K562 (cell line): ENCODE data around the gene SEC63. TPM values are rescaled to one million over a fixed set of nuclear protein-coding genes. Genes with fewer than 3 reads are reported as not detected.
A peak's percentile ranks its signal among the peaks of the same experiment; 100 is the strongest.

ENCODE experiments used
- BCL6 ChIP-seq: fragments of 250-450 bp; sonication (Bioruptor Pico); IDR thresholded peaks from 2 replicates; pipeline ENCODE4 v1.4.0; 2020
- CHD4 ChIP-seq: fragments of 200-600 bp; sonication (generic); IDR thresholded peaks from 3 replicates; pipeline ENCODE4 v1.6.1; 2012; ENCODE audit warnings: low read depth, mild to moderate bottlenecking, mixed read lengths, low read length, inconsistent platforms; ENCODE audit not compliant: insufficient read depth, insufficient replicate concordance, poor library complexity, severe bottlenecking
- HNRNPK ChIP-seq: fragments of 200-400 bp; formaldehyde crosslinking; IDR thresholded peaks from one replicate; pipeline ENCODE4 v1.6.1; 2018; ENCODE audit warnings: mild to moderate bottlenecking, low read depth, low read length; ENCODE audit not compliant: poor library complexity, severe bottlenecking
- HNRNPLL ChIP-seq: fragments of 200-400 bp; formaldehyde crosslinking; IDR thresholded peaks from 2 replicates; pipeline ENCODE4 v1.6.1; 2017; ENCODE audit warnings: low read length, low read depth, mild to moderate bottlenecking; ENCODE audit not compliant: poor library complexity, severe bottlenecking
- KAT8 ChIP-seq: fragments of 450-650 bp; IDR thresholded peaks from 2 replicates; pipeline ENCODE4 v1.6.1; 2016; ENCODE audit warnings: low read depth, mild to moderate bottlenecking
- NUFIP1 ChIP-seq: fragments of 450-650 bp; IDR thresholded peaks from 2 replicates; pipeline ENCODE4 v1.6.1; 2018; ENCODE audit not compliant: partially characterized antibody
- RBM34 ChIP-seq: fragments of 200-400 bp; formaldehyde crosslinking; IDR thresholded peaks from 2 replicates; pipeline ENCODE4 v1.6.1; 2018; ENCODE audit warnings: low read length, borderline replicate concordance; ENCODE audit not compliant: insufficient read depth
- RNF2 ChIP-seq: sonication (generic); IDR thresholded peaks from 2 replicates; pipeline ENCODE4 v1.6.1; 2016
- TBP ChIP-seq: optimal IDR thresholded peaks from 2 replicates; pipeline ENCODE3; 2011; ENCODE audit warnings: low read depth, low read length, improper control_type of control experiment
- polyA plus RNA-seq, 8 experiments: library from polyadenylated mRNA; depleted of rRNA in 4 of 8; stranded (reverse) in 5 of 8; unstranded in 3 of 8; fragments of >200 nt; fragmentation: Nextera tagmentation in 2 of 8; fragmentation: Illumina TruSeq in 1 of 8; extraction: Ambion mirVana in 2 of 8; extraction: Trizol in 1 of 8; gene quantifications; 2 replicates each; pipeline versions ENCODE4 v1.2.1 to v1.2.3, GENCODE V29; 2011 to 2014; ENCODE audit warnings: inconsistent platforms in 1 of 8, missing spikeins in 1 of 8
- total RNA-seq, 7 experiments: library from RNA; depleted of rRNA in 6 of 7; stranded (reverse); fragments of >200 nt in 6 of 7; fragmentation: Illumina TruSeq in 2 of 7; extraction: Trizol in 2 of 7; gene quantifications; 2 replicates each; pipeline versions ENCODE4 v1.2.1 to v1.2.3, GENCODE V29; 2011 to 2021; ENCODE audit warnings: low replicate concordance in 1 of 7
- TF ChIP-seq, protein P1 (sequence below): fragments of 450-650 bp; IDR thresholded peaks from 2 replicates; pipeline ENCODE4 v1.7.0; 2016; ENCODE audit warnings: borderline replicate concordance
- TF ChIP-seq, protein P2 (sequence below): fragments of 250-450 bp; sonication (Bioruptor Pico); IDR thresholded peaks from 2 replicates; pipeline ENCODE4 v1.8.0; 2021; ENCODE audit warnings: moderate library complexity, mild to moderate bottlenecking, inconsistent platforms
- TF ChIP-seq, protein P3 (sequence below): sonication (generic); formaldehyde crosslinking; IDR thresholded peaks from 2 replicates; pipeline ENCODE4 v1.8.1; 2023; ENCODE audit warnings: mild to moderate bottlenecking, missing genetic modification reagents
- TF ChIP-seq, protein P4 (sequence below): fragments of 450-650 bp; IDR thresholded peaks from 2 replicates; pipeline ENCODE4 v1.6.1; 2016; ENCODE audit warnings: low read depth

SEC63 gene
- total and polyA plus RNA-seq, 9 of the 15 experiments (the other 6 are each of a cell fraction or from before 2014, with no cell fraction given): 13.8 to 74.6 (median 28.4) TPM

DNA sequence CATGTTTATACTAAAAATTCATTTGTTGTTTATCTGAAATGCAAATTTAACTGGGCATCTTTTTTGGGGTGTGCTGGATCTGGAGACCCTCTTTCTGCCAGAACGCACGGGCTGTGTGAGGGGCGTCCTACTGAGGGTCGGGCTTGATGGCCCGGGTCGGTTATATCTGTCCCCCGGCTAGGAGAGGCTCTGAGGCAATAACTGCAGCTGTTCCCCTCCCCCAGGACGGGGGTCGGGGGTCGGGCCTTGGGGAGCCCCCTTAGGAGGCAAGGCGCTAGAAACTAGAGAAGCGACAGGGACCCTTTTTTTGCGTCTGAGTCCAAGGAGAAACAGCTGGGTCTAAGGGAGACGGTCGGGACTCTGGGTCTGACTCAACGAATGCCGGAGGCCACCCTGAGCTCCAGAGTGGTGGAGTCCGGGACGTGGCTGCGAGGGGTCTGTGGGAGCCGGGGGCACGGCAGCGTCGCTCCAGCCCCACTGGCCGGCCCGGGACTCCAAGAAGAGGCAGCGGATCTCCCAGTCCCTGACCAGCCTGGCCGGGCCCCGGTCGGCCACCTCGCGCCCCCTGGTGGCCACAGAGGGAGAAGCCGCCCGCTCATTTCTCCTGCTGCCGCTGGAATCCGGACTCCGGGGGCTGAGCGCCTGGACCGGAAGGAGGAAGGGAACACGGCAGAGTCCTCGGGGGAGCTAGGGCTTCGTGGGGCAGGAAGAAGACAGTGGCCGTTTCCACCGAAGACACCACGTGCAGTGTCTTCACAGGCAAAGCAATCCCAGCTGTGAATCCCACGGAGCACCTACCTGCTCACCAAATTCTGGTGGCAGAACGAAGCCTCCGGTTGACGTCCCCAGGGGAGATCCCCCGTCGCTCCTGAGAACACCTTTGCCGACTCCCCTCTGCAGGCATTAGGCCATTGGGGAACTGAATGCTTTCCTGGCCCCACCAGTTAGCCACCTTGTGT, 109.9 kb downstream of the SEC63 start (continued):
- TF ChIP-seq, protein P1, sequence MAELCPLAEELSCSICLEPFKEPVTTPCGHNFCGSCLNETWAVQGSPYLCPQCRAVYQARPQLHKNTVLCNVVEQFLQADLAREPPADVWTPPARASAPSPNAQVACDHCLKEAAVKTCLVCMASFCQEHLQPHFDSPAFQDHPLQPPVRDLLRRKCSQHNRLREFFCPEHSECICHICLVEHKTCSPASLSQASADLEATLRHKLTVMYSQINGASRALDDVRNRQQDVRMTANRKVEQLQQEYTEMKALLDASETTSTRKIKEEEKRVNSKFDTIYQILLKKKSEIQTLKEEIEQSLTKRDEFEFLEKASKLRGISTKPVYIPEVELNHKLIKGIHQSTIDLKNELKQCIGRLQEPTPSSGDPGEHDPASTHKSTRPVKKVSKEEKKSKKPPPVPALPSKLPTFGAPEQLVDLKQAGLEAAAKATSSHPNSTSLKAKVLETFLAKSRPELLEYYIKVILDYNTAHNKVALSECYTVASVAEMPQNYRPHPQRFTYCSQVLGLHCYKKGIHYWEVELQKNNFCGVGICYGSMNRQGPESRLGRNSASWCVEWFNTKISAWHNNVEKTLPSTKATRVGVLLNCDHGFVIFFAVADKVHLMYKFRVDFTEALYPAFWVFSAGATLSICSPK: no peak
- no peak for TF ChIP-seq HNRNPLL
- TF ChIP-seq, protein P2, sequence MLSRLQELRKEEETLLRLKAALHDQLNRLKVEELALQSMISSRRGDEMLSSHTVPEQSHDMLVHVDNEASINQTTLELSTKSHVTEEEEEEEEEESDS: no peak
- peak; percentile 41; the same call in 1 of the 2 replicates for TF ChIP-seq RNF2
- no peak for TF ChIP-seq NUFIP1
- no peak for TF ChIP-seq TBP
- TF ChIP-seq, protein P3, sequence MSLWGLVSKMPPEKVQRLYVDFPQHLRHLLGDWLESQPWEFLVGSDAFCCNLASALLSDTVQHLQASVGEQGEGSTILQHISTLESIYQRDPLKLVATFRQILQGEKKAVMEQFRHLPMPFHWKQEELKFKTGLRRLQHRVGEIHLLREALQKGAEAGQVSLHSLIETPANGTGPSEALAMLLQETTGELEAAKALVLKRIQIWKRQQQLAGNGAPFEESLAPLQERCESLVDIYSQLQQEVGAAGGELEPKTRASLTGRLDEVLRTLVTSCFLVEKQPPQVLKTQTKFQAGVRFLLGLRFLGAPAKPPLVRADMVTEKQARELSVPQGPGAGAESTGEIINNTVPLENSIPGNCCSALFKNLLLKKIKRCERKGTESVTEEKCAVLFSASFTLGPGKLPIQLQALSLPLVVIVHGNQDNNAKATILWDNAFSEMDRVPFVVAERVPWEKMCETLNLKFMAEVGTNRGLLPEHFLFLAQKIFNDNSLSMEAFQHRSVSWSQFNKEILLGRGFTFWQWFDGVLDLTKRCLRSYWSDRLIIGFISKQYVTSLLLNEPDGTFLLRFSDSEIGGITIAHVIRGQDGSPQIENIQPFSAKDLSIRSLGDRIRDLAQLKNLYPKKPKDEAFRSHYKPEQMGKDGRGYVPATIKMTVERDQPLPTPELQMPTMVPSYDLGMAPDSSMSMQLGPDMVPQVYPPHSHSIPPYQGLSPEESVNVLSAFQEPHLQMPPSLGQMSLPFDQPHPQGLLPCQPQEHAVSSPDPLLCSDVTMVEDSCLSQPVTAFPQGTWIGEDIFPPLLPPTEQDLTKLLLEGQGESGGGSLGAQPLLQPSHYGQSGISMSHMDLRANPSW: no peak
- TF ChIP-seq KAT8: no peak
- TF ChIP-seq, protein P4, sequence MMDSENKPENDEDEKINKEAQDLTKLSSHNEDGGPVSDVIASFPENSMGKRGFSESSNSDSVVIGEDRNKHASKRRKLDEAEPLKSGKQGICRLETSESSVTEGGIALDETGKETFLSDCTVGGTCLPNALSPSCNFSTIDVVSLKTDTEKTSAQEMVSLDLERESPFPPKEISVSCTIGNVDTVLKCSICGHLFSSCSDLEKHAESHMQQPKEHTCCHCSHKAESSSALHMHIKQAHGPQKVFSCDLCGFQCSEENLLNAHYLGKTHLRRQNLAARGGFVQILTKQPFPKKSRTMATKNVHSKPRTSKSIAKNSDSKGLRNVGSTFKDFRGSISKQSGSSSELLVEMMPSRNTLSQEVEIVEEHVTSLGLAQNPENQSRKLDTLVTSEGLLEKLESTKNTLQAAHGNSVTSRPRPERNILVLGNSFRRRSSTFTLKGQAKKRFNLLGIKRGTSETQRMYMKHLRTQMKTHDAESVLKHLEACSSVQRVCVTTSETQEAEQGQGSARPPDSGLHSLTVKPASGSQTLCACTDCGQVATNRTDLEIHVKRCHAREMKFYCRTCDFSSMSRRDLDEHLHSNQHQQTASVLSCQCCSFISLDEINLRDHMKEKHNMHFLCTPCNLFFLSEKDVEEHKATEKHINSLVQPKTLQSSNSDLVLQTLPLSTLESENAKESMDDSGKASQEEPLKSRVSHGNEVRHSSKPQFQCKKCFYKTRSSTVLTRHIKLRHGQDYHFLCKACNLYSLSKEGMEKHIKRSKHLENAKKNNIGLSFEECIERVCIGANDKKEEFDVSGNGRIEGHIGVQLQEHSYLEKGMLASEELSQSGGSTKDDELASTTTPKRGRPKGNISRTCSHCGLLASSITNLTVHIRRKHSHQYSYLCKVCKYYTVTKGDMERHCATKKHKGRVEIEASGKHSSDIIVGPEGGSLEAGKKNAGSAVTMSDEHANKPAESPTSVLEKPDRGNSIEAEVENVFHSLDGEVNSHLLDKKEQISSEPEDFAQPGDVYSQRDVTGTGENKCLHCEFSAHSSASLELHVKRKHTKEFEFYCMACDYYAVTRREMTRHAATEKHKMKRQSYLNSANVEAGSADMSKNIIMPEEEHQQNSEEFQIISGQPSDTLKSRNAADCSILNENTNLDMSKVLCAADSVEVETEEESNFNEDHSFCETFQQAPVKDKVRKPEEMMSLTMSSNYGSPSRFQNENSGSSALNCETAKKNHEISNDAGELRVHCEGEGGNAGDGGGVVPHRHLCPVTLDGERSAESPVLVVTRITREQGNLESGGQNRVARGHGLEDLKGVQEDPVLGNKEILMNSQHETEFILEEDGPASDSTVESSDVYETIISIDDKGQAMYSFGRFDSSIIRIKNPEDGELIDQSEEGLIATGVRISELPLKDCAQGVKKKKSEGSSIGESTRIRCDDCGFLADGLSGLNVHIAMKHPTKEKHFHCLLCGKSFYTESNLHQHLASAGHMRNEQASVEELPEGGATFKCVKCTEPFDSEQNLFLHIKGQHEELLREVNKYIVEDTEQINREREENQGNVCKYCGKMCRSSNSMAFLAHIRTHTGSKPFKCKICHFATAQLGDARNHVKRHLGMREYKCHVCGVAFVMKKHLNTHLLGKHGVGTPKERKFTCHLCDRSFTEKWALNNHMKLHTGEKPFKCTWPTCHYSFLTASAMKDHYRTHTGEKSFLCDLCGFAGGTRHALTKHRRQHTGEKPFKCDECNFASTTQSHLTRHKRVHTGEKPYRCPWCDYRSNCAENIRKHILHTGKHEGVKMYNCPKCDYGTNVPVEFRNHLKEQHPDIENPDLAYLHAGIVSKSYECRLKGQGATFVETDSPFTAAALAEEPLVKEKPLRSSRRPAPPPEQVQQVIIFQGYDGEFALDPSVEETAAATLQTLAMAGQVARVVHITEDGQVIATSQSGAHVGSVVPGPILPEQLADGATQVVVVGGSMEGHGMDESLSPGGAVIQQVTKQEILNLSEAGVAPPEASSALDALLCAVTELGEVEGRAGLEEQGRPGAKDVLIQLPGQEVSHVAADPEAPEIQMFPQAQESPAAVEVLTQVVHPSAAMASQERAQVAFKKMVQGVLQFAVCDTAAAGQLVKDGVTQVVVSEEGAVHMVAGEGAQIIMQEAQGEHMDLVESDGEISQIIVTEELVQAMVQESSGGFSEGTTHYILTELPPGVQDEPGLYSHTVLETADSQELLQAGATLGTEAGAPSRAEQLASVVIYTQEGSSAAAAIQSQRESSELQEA: no peak
- no peak for TF ChIP-seq HNRNPK
- no peak for TF ChIP-seq CHD4
- no peak for TF ChIP-seq RBM34
- no peak for TF ChIP-seq BCL6
